Testis (tissue), 3 donors: Measurements from ENCODE around the gene RAPGEF6. TPM values are rescaled to one million over a fixed set of nuclear protein-coding genes. Genes with fewer than 3 reads are reported as not detected.

Experiments used
- DNase-seq: peaks from one replicate; pipeline ENCODE4 v3.0.0-alpha.2; 2019
- H3K27ac ChIP-seq, 2 donors: fragments of 200-600 bp; sonication (generic); one replicate each; pipeline ENCODE4 v1.5.1; 2019
- H3K27me3 ChIP-seq: fragments of 200-600 bp; sonication (generic); one replicate; pipeline ENCODE4 v1.5.1; 2019
- H3K36me3 ChIP-seq: fragments of 200-600 bp; sonication (generic); one replicate; pipeline ENCODE4 v1.5.1; 2017; ENCODE audit warnings: low read depth; ENCODE audit errors: missing control alignments
- H3K4me1 ChIP-seq: fragments of 200-600 bp; sonication (generic); one replicate; pipeline ENCODE4 v1.5.1; 2019
- H3K4me3 ChIP-seq, 2 donors: fragments of 200-600 bp; sonication (generic); one replicate each; pipeline ENCODE4 v1.5.1; 2017 to 2019
- H3K9me3 ChIP-seq: fragments of 200-600 bp; sonication (generic); one replicate; pipeline ENCODE4 v1.5.1; 2017
- POLR2A ChIP-seq: fragments of 450-650 bp; IDR thresholded peaks from one replicate; pipeline ENCODE4 v1.6.1; 2017; ENCODE audit warnings: antibody characterized with exemption, mild to moderate bottlenecking, moderate library complexity
- WGBS, 2 donors: methylation state at CpG; one replicate each; pipeline ENCODE4 v1.1.5; 2018; 5-methylcytosine and 5-hydroxymethylcytosine counted together
- intact Hi-C: fragments of 100-400 bp; cut with DNase I; formaldehyde crosslinking; loops from one replicate; pipeline ENCODE4 v1.15.1; 2023; ENCODE audit warnings: low total_unique reads
- polyA plus RNA-seq: library from polyadenylated mRNA; stranded (reverse); fragments of 350-450 nt; fragmentation: Illumina TruSeq; extraction: RNeasy Lipid Tissue Mini Kit (QIAGEN cat#74804); gene quantifications from one replicate; pipeline ENCODE4 v1.2.3, GENCODE V29; 2014; ENCODE audit warnings: low read depth, low replicate concordance; ENCODE audit not compliant: insufficient read depth
- total RNA-seq, 2 donors: library from RNA; depleted of rRNA; stranded (reverse); fragments of >200 nt; gene quantifications; one replicate each; pipeline ENCODE4 v1.2.3, GENCODE V29; 2016
- TF ChIP-seq, protein P1 (sequence below), 3 experiments: fragments of 450-650 bp in 2 of 3; fragments of 200-600 bp in 1 of 3; sonication (generic) in 1 of 3; IDR thresholded peaks; one replicate each; pipeline ENCODE4 v1.5.1; 2016 to 2019; ENCODE audit warnings: antibody characterized with exemption in 3 of 3, mild to moderate bottlenecking in 2 of 3, moderate library complexity in 1 of 3

The RAPGEF6 gene
- total and polyA plus RNA-seq, 3 donors from 2014 or later = 27.6 to 59.0 (median 40.1) TPM

DNA sequence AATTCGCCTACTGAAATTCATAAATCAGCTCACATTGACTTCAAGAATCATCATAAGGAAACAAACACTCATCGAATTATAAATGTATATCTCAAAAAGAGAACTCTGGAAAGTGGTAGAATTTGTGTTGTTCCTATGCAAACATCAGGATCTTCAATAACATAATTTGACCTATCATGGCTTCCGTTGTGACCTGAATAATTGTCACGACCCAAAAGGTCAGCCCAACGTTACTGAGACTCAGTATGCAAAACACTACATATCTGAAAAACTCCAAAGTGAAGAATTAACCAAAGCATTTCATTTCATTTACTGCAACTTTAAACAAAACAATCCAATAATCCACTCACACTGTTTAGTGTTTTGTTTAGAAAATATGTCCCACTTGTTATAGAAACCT, 1.2 kb downstream of the RAPGEF6 start:
- no peak for DNase-seq
- Histone ChIP-seq H3K27me3 (no peaks in the 10 kb centered on the region), H3K4me3 (peak overlapping the region; percentile 67 to 84), H3K9me3 (no peaks in the 10 kb centered on the region), H3K27ac (peak overlapping the region in 1 of 2 donors; percentile 96), H3K4me1 (peaks cover 8% of the 10 kb centered on the region), H3K36me3 (no peaks in the 10 kb centered on the region)
- TF ChIP-seq POLR2A = no peak
- TF ChIP-seq, protein P1, sequence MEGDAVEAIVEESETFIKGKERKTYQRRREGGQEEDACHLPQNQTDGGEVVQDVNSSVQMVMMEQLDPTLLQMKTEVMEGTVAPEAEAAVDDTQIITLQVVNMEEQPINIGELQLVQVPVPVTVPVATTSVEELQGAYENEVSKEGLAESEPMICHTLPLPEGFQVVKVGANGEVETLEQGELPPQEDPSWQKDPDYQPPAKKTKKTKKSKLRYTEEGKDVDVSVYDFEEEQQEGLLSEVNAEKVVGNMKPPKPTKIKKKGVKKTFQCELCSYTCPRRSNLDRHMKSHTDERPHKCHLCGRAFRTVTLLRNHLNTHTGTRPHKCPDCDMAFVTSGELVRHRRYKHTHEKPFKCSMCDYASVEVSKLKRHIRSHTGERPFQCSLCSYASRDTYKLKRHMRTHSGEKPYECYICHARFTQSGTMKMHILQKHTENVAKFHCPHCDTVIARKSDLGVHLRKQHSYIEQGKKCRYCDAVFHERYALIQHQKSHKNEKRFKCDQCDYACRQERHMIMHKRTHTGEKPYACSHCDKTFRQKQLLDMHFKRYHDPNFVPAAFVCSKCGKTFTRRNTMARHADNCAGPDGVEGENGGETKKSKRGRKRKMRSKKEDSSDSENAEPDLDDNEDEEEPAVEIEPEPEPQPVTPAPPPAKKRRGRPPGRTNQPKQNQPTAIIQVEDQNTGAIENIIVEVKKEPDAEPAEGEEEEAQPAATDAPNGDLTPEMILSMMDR (IDR thresholded peaks at IDR 0.05) = no peak
- 40 to 45% methylated on average over 5 of the region's 5 CpGs for WGBS, 2 donors
- intact Hi-C loops = loop anchor here (10.0 kb wide), 1 partner anchor 161 kb away; the partner anchor contains the start of gene FNIP1

DNA sequence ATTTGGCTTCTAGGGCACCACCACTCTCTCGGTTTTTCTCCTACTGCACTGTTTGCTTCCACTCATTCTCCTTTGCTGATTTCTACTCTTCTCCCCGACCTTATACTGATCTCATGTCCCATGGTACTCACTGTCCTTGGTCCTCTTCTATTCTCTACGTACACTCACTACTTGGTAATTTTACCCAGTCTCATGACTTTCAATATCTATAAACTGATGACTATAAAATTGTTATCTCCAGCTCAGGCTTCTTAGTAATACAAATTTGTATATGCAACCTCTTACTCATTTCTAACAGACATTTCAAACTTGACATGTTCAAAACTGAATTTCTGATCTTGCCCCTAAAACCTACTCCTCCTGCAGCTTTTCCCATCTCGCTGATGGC, 4.1 kb downstream of the RAPGEF6 start:
- no peaks in the 10 kb centered on the region for H3K9me3 ChIP-seq
- H3K27ac ChIP-seq = no peak overlapping the region
- WGBS, 2 donors = 68 to 70% methylated on average over 4 of the region's 4 CpGs
- TF ChIP-seq POLR2A = no peak
- H3K36me3 ChIP-seq = no peaks in the 10 kb centered on the region
- peaks cover 1% of the 10 kb centered on the region for H3K4me1 ChIP-seq
- DNase-seq = no peak
- intact Hi-C loops = loop anchor here (10.0 kb wide), 1 partner anchor 164 kb away; the partner anchor contains the start of gene FNIP1
- no peak overlapping the region for H3K4me3 ChIP-seq
- no peaks in the 10 kb centered on the region for H3K27me3 ChIP-seq

DNA sequence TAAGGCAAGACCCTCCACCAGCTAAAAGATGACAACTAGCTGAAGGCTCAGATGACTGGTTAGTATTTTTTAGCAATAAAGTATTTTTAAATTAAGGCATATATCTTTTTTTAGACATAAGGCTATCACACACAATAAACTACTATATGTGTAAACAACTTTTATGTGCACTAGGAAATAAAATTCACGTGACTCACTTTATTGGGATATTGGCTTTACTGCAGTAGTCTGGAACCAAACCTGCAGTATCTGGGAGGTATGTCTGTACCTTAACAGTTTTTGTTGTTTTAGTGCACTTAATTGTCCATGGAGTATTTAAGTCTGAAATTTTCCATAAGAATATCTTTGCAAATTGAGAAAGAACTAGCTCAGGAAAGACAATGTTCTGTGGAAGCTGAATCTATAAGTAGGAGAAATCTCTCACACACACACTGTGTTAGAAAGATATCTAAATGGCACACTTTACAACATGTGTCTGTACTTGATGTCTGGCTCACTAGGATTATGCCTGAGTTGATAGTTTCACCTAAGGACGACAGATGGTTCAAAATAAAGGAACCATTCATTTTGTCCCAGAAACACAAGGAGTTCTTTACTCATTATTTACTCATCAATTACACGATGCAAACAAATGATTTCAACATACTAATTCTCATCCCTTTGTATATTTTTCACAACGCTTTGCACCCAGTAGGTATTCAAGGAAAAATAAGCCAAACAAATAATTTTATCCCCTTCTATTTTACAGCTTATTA, 4.6 kb downstream of the RAPGEF6 start:
- no peaks in the 10 kb centered on the region for H3K36me3 ChIP-seq
- H3K9me3 ChIP-seq = no peaks in the 10 kb centered on the region
- H3K27me3 ChIP-seq = no peaks in the 10 kb centered on the region
- 68 to 80% methylated on average over 4 of the region's 4 CpGs for WGBS, 2 donors
- intact Hi-C loops = loop anchor here (10.0 kb wide), 1 partner anchor 164 kb away; the partner anchor contains the start of gene FNIP1
- no peak for DNase-seq
- H3K4me3 ChIP-seq = no peak overlapping the region
- no peaks in the 10 kb centered on the region for H3K4me1 ChIP-seq
- no peak for TF ChIP-seq POLR2A
- TF ChIP-seq, protein P1 (IDR thresholded peaks at IDR 0.05) = no peak
- no peak overlapping the region for H3K27ac ChIP-seq

DNA sequence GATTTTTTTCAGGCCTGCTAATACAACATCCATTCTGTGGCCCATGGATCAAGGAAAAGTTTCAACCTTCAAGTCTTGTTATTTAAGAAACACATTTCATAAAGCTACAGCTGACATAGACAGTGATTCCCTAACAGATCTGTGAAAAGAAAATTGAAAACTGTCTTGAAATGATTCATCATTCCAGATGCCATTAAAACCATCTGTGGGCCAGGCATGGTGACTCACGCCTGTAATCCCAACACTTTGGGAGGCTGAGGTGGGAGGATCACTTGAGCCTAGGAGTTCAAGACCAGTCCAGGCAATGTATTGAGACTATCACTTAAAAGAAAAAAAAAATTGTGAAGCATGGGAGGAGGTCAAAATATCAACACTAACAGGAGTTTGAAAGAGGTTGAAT, 6.0 kb downstream of the RAPGEF6 start:
- no peaks in the 10 kb centered on the region for H3K9me3 ChIP-seq
- no peak overlapping the region for H3K4me3 ChIP-seq
- intact Hi-C loops = no loop called here
- no peak for DNase-seq
- no peak overlapping the region for H3K27ac ChIP-seq
- 94% methylated on average over 1 of the region's 1 CpG for WGBS, 2 donors
- H3K27me3 ChIP-seq = no peaks in the 10 kb centered on the region
- TF ChIP-seq, protein P1 (IDR thresholded peaks at IDR 0.05) = no peak
- TF ChIP-seq POLR2A = no peak
- no peaks in the 10 kb centered on the region for H3K4me1 ChIP-seq
- H3K36me3 ChIP-seq = no peaks in the 10 kb centered on the region

DNA sequence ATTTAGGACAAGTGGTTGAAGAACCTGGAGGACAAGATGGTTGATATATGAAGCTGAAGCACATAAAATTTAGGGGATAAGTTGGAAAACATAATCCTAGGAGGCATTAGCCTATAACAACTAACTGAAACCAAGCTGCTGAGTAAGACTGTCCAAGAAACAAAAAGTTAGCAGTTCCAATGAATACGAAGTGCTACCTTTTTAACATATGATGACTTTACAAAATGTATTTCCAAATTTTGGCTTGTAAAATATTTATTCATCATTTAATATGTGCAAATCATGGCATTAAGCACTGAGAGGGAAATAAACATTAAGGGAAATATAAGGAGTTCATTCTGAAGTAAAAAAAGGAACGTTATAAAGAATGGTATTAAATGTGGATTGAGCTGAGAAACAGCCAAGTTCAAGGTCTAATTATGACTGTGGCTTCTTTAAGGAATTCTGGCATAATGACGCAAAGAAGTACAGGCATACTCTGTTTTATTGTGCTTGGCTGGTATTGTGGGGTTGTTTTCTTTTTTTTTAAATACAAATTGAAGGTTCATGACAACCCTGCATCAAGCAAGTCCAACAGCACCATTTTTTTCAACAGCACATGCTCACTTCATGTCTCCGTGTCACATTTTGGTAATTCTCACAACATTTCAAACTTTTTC, 7.7 kb downstream of the RAPGEF6 start:
- no peaks in the 10 kb centered on the region for H3K27me3 ChIP-seq
- H3K27ac ChIP-seq = peak overlapping the region in 1 of 2 donors; percentile 16
- intact Hi-C loops = no loop called here
- no peaks in the 10 kb centered on the region for H3K4me1 ChIP-seq
- H3K4me3 ChIP-seq = no peak overlapping the region
- DNase-seq = no peak
- TF ChIP-seq, protein P1 (IDR thresholded peaks at IDR 0.05) = no peak
- TF ChIP-seq POLR2A = no peak
- no peaks in the 10 kb centered on the region for H3K9me3 ChIP-seq
- H3K36me3 ChIP-seq = no peaks in the 10 kb centered on the region
- WGBS, 2 donors = 51 to 56% methylated on average over 4 of the region's 4 CpGs
